B cell (primary cell): ENCODE data around the gene MOK.

Experiments
- CTCF ChIP-seq: fragments of 200-600 bp; IDR thresholded peaks from one replicate; pipeline ENCODE4 v1.8.0; 2022; ENCODE audit warnings: antibody characterized with exemption, mild to moderate bottlenecking
- EZH2 ChIP-seq: IDR thresholded peaks from 2 replicates; pipeline ENCODE4 v1.6.1; 2012; ENCODE audit warnings: borderline replicate concordance, low read depth, mild to moderate bottlenecking, moderate library complexity, low read length; ENCODE audit not compliant: insufficient read depth, poor library complexity, severe bottlenecking

- no peak for TF ChIP-seq CTCF
- no peak for TF ChIP-seq EZH2
Observed at GRCh38 chr14:102341566-102341965, 36.6 kb upstream of the MOK start.
